22Rv1 (cell line): ENCODE data around the gene UPF3A.
A peak's percentile ranks its signal among the peaks of the same experiment; 100 is the strongest.

Experiments used
- H3K27ac ChIP-seq: fragments of 450-650 bp; 2 replicates; pipeline ENCODE4 v1.5.1; 2017
- CTCF ChIP-seq: fragments of 450-650 bp; IDR thresholded peaks from 2 replicates; pipeline ENCODE4 v1.5.1; 2017; ENCODE audit warnings: mild to moderate bottlenecking
- ZFX ChIP-seq: fragments of 450-650 bp; IDR thresholded peaks from 2 replicates; pipeline ENCODE4 v1.6.1; 2017; ENCODE audit warnings: antibody characterized with exemption, borderline replicate concordance

Gene UPF3A

GRCh38 chr13:114279758-114280355 lies 1.5 kb upstream of the UPF3A start:
- TF ChIP-seq ZFX = no peak
- TF ChIP-seq CTCF = no peak
- H3K27ac ChIP-seq = peak overlapping the region; percentile 97

GRCh38 chr13:114282041-114282670 lies 755 bp downstream of the UPF3A start:
- 0 out of 2 replicates have a peak, but pooled peaks have one; percentile 4 for TF ChIP-seq CTCF
- TF ChIP-seq ZFX = no peak
- H3K27ac ChIP-seq = peak overlapping the region; percentile 97

- no peak overlapping the region for H3K27ac ChIP-seq
- TF ChIP-seq ZFX (no peak), CTCF (no peak)
Observed at GRCh38 chr13:114283576-114283975, 2.2 kb downstream of the UPF3A start.

GRCh38 chr13:114284680-114285079 lies 3.3 kb downstream of the UPF3A start:
- no peak for TF ChIP-seq ZFX
- TF ChIP-seq CTCF = no peak
- no peak overlapping the region for H3K27ac ChIP-seq

- H3K27ac ChIP-seq = no peak overlapping the region
- TF ChIP-seq CTCF (no peak), ZFX (no peak)
Observed at GRCh38 chr13:114285166-114285808, 3.9 kb downstream of the UPF3A start.

- TF ChIP-seq ZFX (no peak), CTCF (no peak)
- H3K27ac ChIP-seq = no peak overlapping the region
Observed at GRCh38 chr13:114286808-114287207, 5.4 kb downstream of the UPF3A start.

GRCh38 chr13:114288157-114288591 lies 6.8 kb downstream of the UPF3A start:
- H3K27ac ChIP-seq = no peak overlapping the region
- no peak for TF ChIP-seq CTCF
- TF ChIP-seq ZFX = no peak
